H1 (cell line): Measurements from ENCODE around the gene B3GALT4. TPM values are rescaled to one million over a fixed set of nuclear protein-coding genes. Genes with fewer than 3 reads are reported as not detected.

ENCODE experiments used
- CTCF ChIA-PET: fragments of 300-600 bp; sonication (Branson Sonifier 250); formaldehyde crosslinking; loops from one replicate; lab custom pipeline; 2021; ENCODE audit not compliant: partially characterized antibody; lab: Charles Lee
- POLR2A ChIA-PET: fragments of 300-600 bp; sonication (Branson Sonifier 250); formaldehyde crosslinking; loops from one replicate; lab custom pipeline; 2021; ENCODE audit warnings: inconsistent platforms; ENCODE audit not compliant: partially characterized antibody; lab: Charles Lee
- DNase-seq, 2 experiments: peaks; one replicate each; pipeline versions ENCODE4 v3.0.0 to v3.0.0-alpha.2; 2010 to 2022; ENCODE audit warnings: low spot score in 2 of 2, low read depth in 1 of 2, mixed read lengths in 1 of 2
- FAIRE-seq: peaks from 2 replicates; lab custom pipeline; 2011; peaks lifted over from hg19 to GRCh38; lab: Jason Lieb, UNC
- H2AFZ ChIP-seq: 2 replicates; pipeline ENCODE4 v1.8.1; 2012; ENCODE audit warnings: low read length, inconsistent platforms
- H2AK5ac ChIP-seq: 2 replicates; pipeline ENCODE4 v1.6.1; 2013; ENCODE audit warnings: low read depth, low read length
- H2BK120ac ChIP-seq: replicated peaks from 2 replicates; pipeline ENCODE3; 2013; ENCODE audit warnings: low read depth, low read length, inconsistent platforms
- H2BK12ac ChIP-seq: 2 replicates; pipeline ENCODE4 v1.6.1; 2013; ENCODE audit warnings: low read depth, low read length
- H2BK15ac ChIP-seq: 2 replicates; pipeline ENCODE4 v1.6.1; 2013; ENCODE audit warnings: low read length
- H2BK20ac ChIP-seq: 2 replicates; pipeline ENCODE4 v1.6.1; 2013; ENCODE audit warnings: low read length
- H2BK5ac ChIP-seq: 2 replicates; pipeline ENCODE4 v1.6.1; 2013; ENCODE audit warnings: low read depth, low read length
- H3K14ac ChIP-seq: 2 replicates; pipeline ENCODE4 v1.6.1; 2013; ENCODE audit warnings: inconsistent platforms; ENCODE audit not compliant: insufficient read length
- H3K18ac ChIP-seq: 2 replicates; pipeline ENCODE4 v1.6.1; 2013; ENCODE audit warnings: low read length; ENCODE audit errors: extremely low read depth
- H3K23ac ChIP-seq: 2 replicates; pipeline ENCODE4 v1.6.1; 2013; ENCODE audit warnings: inconsistent platforms; ENCODE audit not compliant: insufficient read length
- H3K23me2 ChIP-seq: 2 replicates; pipeline ENCODE4 v1.6.1; 2013; ENCODE audit warnings: low read depth, low read length
- H3K27ac ChIP-seq: 2 replicates; pipeline ENCODE4 v1.6.1; 2011; ENCODE audit warnings: low read depth, low read length, inconsistent platforms
- H3K27me3 ChIP-seq, 4 experiments: replicated peaks in 1 of 4; 1 replicate in 1 of 4; 2 replicates in 3 of 4; pipeline versions ENCODE4 v1.6.1 to v1.8.1; 2011 to 2013; ENCODE audit warnings: low read length in 3 of 4, mild to moderate bottlenecking in 3 of 4, inconsistent platforms in 2 of 4, mixed read lengths in 2 of 4, moderate library complexity in 1 of 4; ENCODE audit not compliant: control insufficient read depth in 3 of 4, insufficient read depth in 3 of 4; ENCODE audit errors: extremely low read depth in 1 of 4
- H3K36me3 ChIP-seq, 4 experiments: 2 replicates each; pipeline versions ENCODE4 v1.6.1 to v1.8.1; 2011 to 2013; ENCODE audit warnings: mild to moderate bottlenecking in 4 of 4, low read length in 3 of 4, moderate library complexity in 2 of 4, control low read depth in 1 of 4, inconsistent platforms in 1 of 4; ENCODE audit not compliant: insufficient read depth in 4 of 4, control insufficient read depth in 2 of 4
- H3K4ac ChIP-seq: replicated peaks from 2 replicates; pipeline ENCODE3; 2013; ENCODE audit warnings: low read length, low read depth, mixed read lengths, inconsistent platforms; ENCODE audit not compliant: insufficient read length
- H3K4me1 ChIP-seq, 4 experiments: replicated peaks in 1 of 4; 1 replicate in 1 of 4; 2 replicates in 3 of 4; pipeline versions ENCODE4 v1.6.1 to v1.8.1; 2011 to 2013; ENCODE audit warnings: low read length in 3 of 4, inconsistent platforms in 2 of 4, mixed read lengths in 1 of 4; ENCODE audit not compliant: insufficient read depth in 4 of 4, control insufficient read depth in 3 of 4
- H3K4me2 ChIP-seq, 2 experiments: 2 replicates each; pipeline versions ENCODE4 v1.6.1 to v1.8.1; 2011 to 2013; ENCODE audit warnings: low read depth in 2 of 2, low read length in 2 of 2, control low read depth in 1 of 2, inconsistent platforms in 1 of 2, mild to moderate bottlenecking in 1 of 2; ENCODE audit not compliant: insufficient read depth in 1 of 2
- H3K4me3 ChIP-seq, 4 experiments: fragments of 200-600, 300-600 bp in 1 of 4; sonication (generic), shearing (Covaris generic), sonication (Bioruptor Twin) in 1 of 4; 2 replicates each; pipeline versions ENCODE4 v1.5.1 to v1.8.1; 2011 to 2016; ENCODE audit warnings: low read length in 4 of 4, low read depth in 3 of 4, control low read depth in 2 of 4, inconsistent platforms in 2 of 4, mild to moderate bottlenecking in 2 of 4, mixed read lengths in 1 of 4, moderate library complexity in 1 of 4; ENCODE audit not compliant: insufficient read depth in 2 of 4; ENCODE audit errors: extremely low read depth in 1 of 4
- H3K56ac ChIP-seq: replicated peaks from 2 replicates; pipeline ENCODE3; 2013; ENCODE audit warnings: low read depth, mild to moderate bottlenecking, mixed read lengths, low read length, inconsistent platforms; ENCODE audit not compliant: insufficient read length
- H3K79me1 ChIP-seq: 2 replicates; pipeline ENCODE4 v1.6.1; 2013; ENCODE audit warnings: low read depth, low read length, control low read depth
- H3K79me2 ChIP-seq, 2 experiments: 2 replicates each; pipeline versions ENCODE4 v1.6.1 to v1.8.1; 2012 to 2013; ENCODE audit warnings: low read length in 2 of 2, mild to moderate bottlenecking in 2 of 2, inconsistent platforms in 1 of 2; ENCODE audit not compliant: insufficient read depth in 2 of 2, control insufficient read depth in 1 of 2
- H3K9ac ChIP-seq, 4 experiments: replicated peaks in 1 of 4; 1 replicate in 1 of 4; 2 replicates in 3 of 4; pipeline versions ENCODE4 v1.6.1 to v1.8.1; 2011 to 2013; ENCODE audit warnings: low read depth in 3 of 4, low read length in 3 of 4, control low read depth in 2 of 4, mild to moderate bottlenecking in 2 of 4, moderate library complexity in 2 of 4, inconsistent platforms in 1 of 4; ENCODE audit errors: extremely low read depth in 1 of 4
- H3K9me3 ChIP-seq, 2 experiments: 2 replicates each; pipeline versions ENCODE4 v1.6.1 to v1.8.1; 2012 to 2013; ENCODE audit warnings: mild to moderate bottlenecking in 2 of 2, moderate library complexity in 2 of 2, control low read depth in 1 of 2, inconsistent platforms in 1 of 2, low read depth in 1 of 2, low read length in 1 of 2, mixed read lengths in 1 of 2; ENCODE audit not compliant: insufficient read depth in 2 of 2
- H4K20me1 ChIP-seq, 2 experiments: replicated peaks in 1 of 2; 2 replicates each; pipeline versions ENCODE3 to v1.8.1; 2011 to 2013; ENCODE audit warnings: inconsistent platforms in 2 of 2, low read length in 2 of 2, mild to moderate bottlenecking in 1 of 2; ENCODE audit not compliant: insufficient read depth in 2 of 2, control insufficient read depth in 1 of 2
- H4K5ac ChIP-seq: 2 replicates; pipeline ENCODE4 v1.6.1; 2013; ENCODE audit warnings: low read length, low read depth, mixed read lengths, inconsistent platforms; ENCODE audit not compliant: insufficient read length
- H4K8ac ChIP-seq: 2 replicates; pipeline ENCODE4 v1.8.0; 2013; ENCODE audit warnings: mild to moderate bottlenecking, moderate library complexity, low read length, inconsistent platforms; ENCODE audit not compliant: insufficient read depth; ENCODE audit errors: extremely low read depth
- H4K91ac ChIP-seq: replicated peaks from 2 replicates; pipeline ENCODE3; 2013; ENCODE audit warnings: low read length, mixed read lengths, inconsistent platforms; ENCODE audit not compliant: insufficient read length
- CBX8 ChIP-seq: fragments of 300-800, 300-1000 bp; sonication (generic); IDR thresholded peaks from 2 replicates; pipeline ENCODE4 v1.7.1; 2016; ENCODE audit warnings: low read depth, low read length, borderline replicate concordance
- CHD1 ChIP-seq: IDR thresholded peaks from 2 replicates; pipeline ENCODE4 v1.6.1; 2012; ENCODE audit warnings: low read depth, low read length, improper control_type of control experiment
- CHD2 ChIP-seq: IDR thresholded peaks from 2 replicates; pipeline ENCODE4 v1.6.1; 2012; ENCODE audit warnings: low read length, improper control_type of control experiment
- PHF8 ChIP-seq: fragments of 200-600 bp; sonication (generic); conservative IDR thresholded peaks from 2 replicates; pipeline ENCODE4 v1.7.1; 2012; ENCODE audit warnings: low read depth, mild to moderate bottlenecking, inconsistent platforms, low read length, moderate library complexity
- POLR2AphosphoS5 ChIP-seq: IDR thresholded peaks from 2 replicates; pipeline ENCODE4 v1.6.1; 2011; ENCODE audit warnings: low read depth, low read length
- POU5F1 ChIP-seq: IDR thresholded peaks from 2 replicates; pipeline ENCODE4 v1.6.1; 2011; ENCODE audit warnings: low read depth, mild to moderate bottlenecking, low read length, moderate library complexity
- RBBP5 ChIP-seq: IDR thresholded peaks from 2 replicates; pipeline ENCODE4 v1.7.1; 2012; ENCODE audit warnings: low read depth, mild to moderate bottlenecking, inconsistent platforms, low read length, moderate library complexity, borderline replicate concordance
- SP2 ChIP-seq: IDR thresholded peaks from 2 replicates; pipeline ENCODE4 v1.6.1; 2012; ENCODE audit warnings: mild to moderate bottlenecking, low read length, inconsistent platforms
- WGBS, 2 experiments: shearing (Covaris generic) in 1 of 2; methylation state at CpG; one replicate each; pipeline versions ENCODE4 v1.1.6 to v1.1.7; 2013 to 2015; ENCODE audit warnings: low lambda C conversion rate in 2 of 2, mixed read lengths in 2 of 2, inconsistent platforms in 1 of 2, low coverage in 1 of 2, missing lambda C conversion rate in 1 of 2; ENCODE audit not compliant: insufficient replicate concordance in 2 of 2, insufficient coverage in 1 of 2, insufficient read length in 1 of 2; ENCODE audit errors: extremely low coverage in 1 of 2, missing lambda C conversion rate in 1 of 2; 5-methylcytosine and 5-hydroxymethylcytosine counted together
- polyA plus RNA-seq, 7 experiments: library from polyadenylated mRNA; depleted of rRNA in 3 of 7; stranded (reverse) in 5 of 7; unstranded in 2 of 7; fragments of >200 nt in 5 of 7; fragments of 200-250 nt in 2 of 7; gene quantifications; 1 replicate in 5 of 7; 2 replicates in 1 of 7; 4 replicates in 1 of 7; pipeline versions ENCODE4 v1.2.1 to v1.2.3, GENCODE V29; 2011 to 2013; ENCODE audit warnings: missing spikeins in 2 of 7, mixed read lengths in 2 of 7
- total RNA-seq: library from RNA; stranded (reverse); fragmentation: NEBNext Ultra II Directional; extraction: Animal tissue kit (Norgen Biotek cat#: 25700); gene quantifications from 2 replicates; pipeline ENCODE4 v1.2.1, GENCODE V29; 2021

Gene B3GALT4
- total and polyA plus RNA-seq, 2 of the 8 experiments (the other 6 are each of a cell fraction or from before 2014, with no cell fraction given) = 2.2 to 3.0 TPM

GRCh38 chr6:33278810-33279209, 1.9 kb downstream of the B3GALT4 start:
- no peak overlapping the region for H2BK12ac ChIP-seq
- H4K5ac ChIP-seq = no peak overlapping the region
- peaks cover 9 to 16% of the 10 kb centered on the region in 2 experiments for H3K79me2 ChIP-seq
- H3K27me3 ChIP-seq = no peaks in the 10 kb centered on the region
- H2BK15ac ChIP-seq = no peak overlapping the region
- H4K20me1 ChIP-seq = peaks cover 13 to 14% of the 10 kb centered on the region in 2 experiments
- H2AFZ ChIP-seq = no peak overlapping the region
- ChIA-PET CTCF (interaction anchor here (0.9 to 8.0 kb wide), 10 partner anchors 8 to 169 kb away, joined by 3 to 81 read pairs (median 8); partner anchors contain the start of genes PFDN6, RGL2, RPS18 and TAPBP), POLR2A (interaction anchor here (1.7 to 12.0 kb wide), 8 partner anchors 10 to 310 kb away, joined by 4 to 337 read pairs (median 12); partner anchors contain the start of genes BRD2, PFDN6, RGL2 and WDR46)
- H3K79me1 ChIP-seq = 0 out of 2 replicates have a peak, but pooled peaks cover 4% of the 10 kb centered on the region
- H3K23me2 ChIP-seq = peaks cover 14% of the 10 kb centered on the region
- no peak overlapping the region for H2AK5ac ChIP-seq
- TF ChIP-seq CBX8 (no peak), CHD2 (no peak), CHD1 (no peak), POU5F1 (no peak), RBBP5 (no peak), PHF8 (no peak), POLR2AphosphoS5 (no peak), SP2 (no peak)
- no peak overlapping the region for H2BK120ac ChIP-seq
- FAIRE-seq = no peak
- H3K9ac ChIP-seq = no peak overlapping the region
- H3K36me3 ChIP-seq = peaks cover 12 to 38% (median 31%) of the 10 kb centered on the region in 4 experiments; a peak in 7 of 8 replicates
- no peak overlapping the region for H3K27ac ChIP-seq
- DNase-seq = no peak
- H3K4me1 ChIP-seq = peaks cover 3 to 28% (median 10%) of the 10 kb centered on the region in 4 experiments
- H3K4me3 ChIP-seq = no peak overlapping the region
- no peak overlapping the region; a peak in 1 of 4 replicates for H3K4me2 ChIP-seq
- H3K14ac ChIP-seq = no peak overlapping the region
- no peak overlapping the region for H3K4ac ChIP-seq
- no peaks in the 10 kb centered on the region for H3K9me3 ChIP-seq
- no peak overlapping the region for H4K91ac ChIP-seq
- no peak overlapping the region for H3K23ac ChIP-seq
- H4K8ac ChIP-seq = no peak overlapping the region
- H3K18ac ChIP-seq = no peak overlapping the region
- no peak overlapping the region for H3K56ac ChIP-seq
- 87% methylated on average over 3 of the region's 3 CpGs; no CpG with 5 or more reads in 1 of the 2 experiments for WGBS, 2 experiments
- H2BK20ac ChIP-seq = no peak overlapping the region
- no peak overlapping the region for H2BK5ac ChIP-seq
